Measurements from ENCODE around the gene GSTP1. TPM values are rescaled to one million over a fixed set of nuclear protein-coding genes. Genes with fewer than 3 reads are reported as not detected.
"Not testable (repeated sequence)": the region's sequence is repeated elsewhere in the genome, so short reads cannot be mapped to it uniquely, and the experiment has no call there.

GSTP1 gene
- total and polyA plus RNA-seq, 2 donors from 2014 or later, result 800 to 1,687 TPM

- Histone ChIP-seq H3K4me3 (ENCODE audit: low read length in 3 of 3) (no peak overlapping the region), H3K27ac (ENCODE audit: low read depth in 2 of 2, low read length in 2 of 2) (no peak overlapping the region), H3K27me3 (ENCODE audit: control insufficient read depth, insufficient read depth, low read length) (no peaks in the 10 kb centered on the region), H3K9me3 (ENCODE audit: control insufficient read depth in 2 of 3, insufficient read depth in 1 of 3, low read length in 3 of 3) (no peaks in the 10 kb centered on the region), H3K4me1 (ENCODE audit: control insufficient read depth in 2 of 3, insufficient read depth in 2 of 3, low read depth in 1 of 3, low read length in 3 of 3) (peaks cover 0 to 3% (median 0%) of the 10 kb centered on the region in 3 donors), H3K36me3 (ENCODE audit: control insufficient read depth in 2 of 3, insufficient read depth in 3 of 3, low read length in 3 of 3) (no peaks in the 10 kb centered on the region), H3K9ac (ENCODE audit: low read length in 3 of 3) (no peak overlapping the region)
- intact Hi-C loops (cut with DNase I), result no loop called here
- DNase-seq (no peak), FAIRE-seq (no peak)
- no peak for TF ChIP-seq CTCF (IDR thresholded peaks at IDR 0.05; ENCODE audit: borderline replicate concordance, extremely low read depth, insufficient read depth)
Measured at GRCh38 chr11:67551127-67551526, 32.5 kb upstream of the GSTP1 start.

GRCh38 chr11:67551697-67552096 lies 31.9 kb upstream of the GSTP1 start:
- H3K27me3 ChIP-seq (ENCODE audit: control insufficient read depth, insufficient read depth, low read length); H3K9ac ChIP-seq (ENCODE audit: low read length in 3 of 3); DNase-seq; H3K4me1 ChIP-seq (ENCODE audit: control insufficient read depth in 2 of 3, insufficient read depth in 2 of 3, low read depth in 1 of 3, low read length in 3 of 3); H3K4me3 ChIP-seq (ENCODE audit: low read length in 3 of 3); H3K36me3 ChIP-seq (ENCODE audit: control insufficient read depth in 2 of 3, insufficient read depth in 3 of 3, low read length in 3 of 3); intact Hi-C loops (cut with DNase I); H3K27ac ChIP-seq (ENCODE audit: low read depth in 2 of 2, low read length in 2 of 2); FAIRE-seq; H3K9me3 ChIP-seq (ENCODE audit: control insufficient read depth in 2 of 3, insufficient read depth in 1 of 3, low read length in 3 of 3): not testable (repeated sequence)

- H3K4me3 ChIP-seq (ENCODE audit: low read length in 3 of 3), result no peak overlapping the region
- H3K27ac ChIP-seq (ENCODE audit: low read depth in 2 of 2, low read length in 2 of 2), result no peak overlapping the region
- no peaks in the 10 kb centered on the region for H3K27me3 ChIP-seq (ENCODE audit: control insufficient read depth, insufficient read depth, low read length)
- H3K4me1 ChIP-seq (ENCODE audit: control insufficient read depth in 2 of 3, insufficient read depth in 2 of 3, low read depth in 1 of 3, low read length in 3 of 3), result peaks cover 0 to 6% (median 3%) of the 10 kb centered on the region in 3 donors
- H3K9me3 ChIP-seq (ENCODE audit: control insufficient read depth in 2 of 3, insufficient read depth in 1 of 3, low read length in 3 of 3), result no peaks in the 10 kb centered on the region
- no peak for TF ChIP-seq CTCF (IDR thresholded peaks at IDR 0.05; ENCODE audit: borderline replicate concordance, extremely low read depth, insufficient read depth)
- DNase-seq (no peak), FAIRE-seq (no peak)
- H3K9ac ChIP-seq (ENCODE audit: low read length in 3 of 3), result no peak overlapping the region
- H3K36me3 ChIP-seq (ENCODE audit: control insufficient read depth in 2 of 3, insufficient read depth in 3 of 3, low read length in 3 of 3), result no peaks in the 10 kb centered on the region
- intact Hi-C loops (cut with DNase I), result no loop called here
Measured at GRCh38 chr11:67556244-67556643, 27.4 kb upstream of the GSTP1 start.

GRCh38 chr11:67558084-67558772 lies 25.4 kb upstream of the GSTP1 start:
- H3K4me1 ChIP-seq (ENCODE audit: control insufficient read depth in 2 of 3, insufficient read depth in 2 of 3, low read depth in 1 of 3, low read length in 3 of 3), result peaks cover 2 to 22% (median 7%) of the 10 kb centered on the region in 3 donors
- H3K27me3 ChIP-seq (ENCODE audit: control insufficient read depth, insufficient read depth, low read length), result no peaks in the 10 kb centered on the region
- H3K9me3 ChIP-seq (ENCODE audit: control insufficient read depth in 2 of 3, insufficient read depth in 1 of 3, low read length in 3 of 3), result no peaks in the 10 kb centered on the region
- peak overlapping the region in 2 of 3 donors; percentile 61 to 66 for H3K4me3 ChIP-seq (ENCODE audit: low read length in 3 of 3)
- DNase-seq (peak in 4 of 5 donors; percentile 34 to 90 (median 66)), FAIRE-seq (no peak)
- intact Hi-C loops (cut with DNase I), result no loop called here
- H3K9ac ChIP-seq (ENCODE audit: low read length in 3 of 3), result peak overlapping the region in 1 of 3 donors; percentile 31
- TF ChIP-seq CTCF (IDR thresholded peaks at IDR 0.05; ENCODE audit: borderline replicate concordance, extremely low read depth, insufficient read depth), result no peak
- no peaks in the 10 kb centered on the region for H3K36me3 ChIP-seq (ENCODE audit: control insufficient read depth in 2 of 3, insufficient read depth in 3 of 3, low read length in 3 of 3)
- peak overlapping the region; percentile 91 to 93 for H3K27ac ChIP-seq (ENCODE audit: low read depth in 2 of 2, low read length in 2 of 2)
